ENCODE data around the gene CD63. TPM values are rescaled to one million over a fixed set of nuclear protein-coding genes. Genes with fewer than 3 reads are reported as not detected.

The CD63 gene
- total RNA-seq, 1 experiment from 2014 or later, result 409 TPM

DNA sequence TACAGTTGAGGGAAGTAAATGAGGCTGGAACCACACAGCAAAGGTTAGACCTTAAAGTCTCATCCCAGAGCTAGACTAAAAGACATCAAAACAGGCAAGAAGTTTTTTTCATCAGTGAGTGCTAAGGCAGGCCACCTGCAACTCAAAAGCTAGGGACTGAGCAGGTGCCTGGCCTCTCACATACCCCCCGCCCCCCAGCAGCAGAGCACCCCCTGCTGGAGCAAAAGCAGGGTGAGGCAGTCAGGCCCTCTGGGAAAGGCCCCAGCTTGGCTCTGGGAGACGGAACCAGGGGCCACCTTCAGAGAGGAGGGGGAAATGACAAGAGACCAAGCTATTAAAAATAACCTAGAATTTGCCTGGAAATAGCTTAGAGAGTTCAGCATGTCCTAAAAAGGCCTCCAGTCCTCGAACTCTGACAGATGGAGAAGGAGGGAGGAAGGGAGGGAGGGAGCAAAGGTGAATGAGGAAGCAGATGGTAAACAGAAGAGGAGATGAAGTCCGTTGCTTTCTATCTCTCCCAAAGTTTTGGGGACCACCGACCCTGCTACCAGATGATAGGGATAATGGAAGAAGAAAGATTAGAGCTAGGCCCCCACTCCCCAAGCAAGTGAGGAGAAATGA is 22.9 kb downstream of the CD63 start (continued):
- TF ChIP-seq, protein P1, sequence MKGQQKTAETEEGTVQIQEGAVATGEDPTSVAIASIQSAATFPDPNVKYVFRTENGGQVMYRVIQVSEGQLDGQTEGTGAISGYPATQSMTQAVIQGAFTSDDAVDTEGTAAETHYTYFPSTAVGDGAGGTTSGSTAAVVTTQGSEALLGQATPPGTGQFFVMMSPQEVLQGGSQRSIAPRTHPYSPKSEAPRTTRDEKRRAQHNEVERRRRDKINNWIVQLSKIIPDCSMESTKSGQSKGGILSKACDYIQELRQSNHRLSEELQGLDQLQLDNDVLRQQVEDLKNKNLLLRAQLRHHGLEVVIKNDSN (CRISPR knock-in tag; IDR thresholded peaks at IDR 0.05), result no peak

DNA sequence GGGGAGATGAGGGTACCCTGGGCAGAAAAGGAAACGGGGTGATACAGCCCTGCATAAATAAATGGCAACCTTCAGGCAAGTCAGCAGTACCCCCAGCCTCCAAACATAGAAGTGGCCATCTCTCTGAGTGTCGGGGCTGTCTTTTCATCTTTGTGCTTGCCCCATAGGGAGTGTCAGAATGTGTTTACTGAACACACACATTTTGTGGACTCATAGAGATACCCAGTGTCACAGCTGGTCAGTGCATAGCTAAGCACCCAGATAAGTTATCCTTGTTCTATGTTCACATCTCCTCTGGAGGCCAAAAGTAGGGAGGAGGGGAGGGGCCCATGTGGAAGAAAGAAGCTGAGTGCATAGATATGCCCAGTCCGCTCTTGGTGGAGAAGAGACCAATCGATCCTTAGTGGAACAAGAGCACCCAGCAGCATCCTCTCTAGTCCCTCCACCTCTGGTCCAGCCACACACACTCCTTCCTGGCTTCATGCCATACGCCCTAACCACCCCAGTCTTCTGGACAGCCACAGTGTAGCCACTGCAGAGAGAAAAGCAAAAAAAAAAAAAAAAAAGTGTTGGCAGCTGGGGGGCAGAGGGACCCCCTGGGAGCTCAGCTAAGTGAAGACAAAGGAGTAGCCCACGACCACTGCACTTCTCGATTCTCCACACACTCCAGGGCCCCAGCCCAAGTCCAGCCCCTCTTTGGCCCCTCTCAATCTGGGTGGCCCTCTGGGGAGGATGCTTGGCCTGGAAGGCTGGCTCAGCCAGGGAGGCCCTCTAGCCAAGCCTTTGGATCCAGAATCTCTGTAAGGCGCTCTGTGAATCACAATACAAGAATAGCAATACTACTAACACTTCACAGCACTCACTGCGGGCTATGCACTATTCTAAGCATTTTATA is 23.7 kb downstream of the CD63 start:
- peaks cover 36% of the 10 kb centered on the region for H3K4me1 Mint-ChIP-seq
- TF ChIP-seq, protein P2, sequence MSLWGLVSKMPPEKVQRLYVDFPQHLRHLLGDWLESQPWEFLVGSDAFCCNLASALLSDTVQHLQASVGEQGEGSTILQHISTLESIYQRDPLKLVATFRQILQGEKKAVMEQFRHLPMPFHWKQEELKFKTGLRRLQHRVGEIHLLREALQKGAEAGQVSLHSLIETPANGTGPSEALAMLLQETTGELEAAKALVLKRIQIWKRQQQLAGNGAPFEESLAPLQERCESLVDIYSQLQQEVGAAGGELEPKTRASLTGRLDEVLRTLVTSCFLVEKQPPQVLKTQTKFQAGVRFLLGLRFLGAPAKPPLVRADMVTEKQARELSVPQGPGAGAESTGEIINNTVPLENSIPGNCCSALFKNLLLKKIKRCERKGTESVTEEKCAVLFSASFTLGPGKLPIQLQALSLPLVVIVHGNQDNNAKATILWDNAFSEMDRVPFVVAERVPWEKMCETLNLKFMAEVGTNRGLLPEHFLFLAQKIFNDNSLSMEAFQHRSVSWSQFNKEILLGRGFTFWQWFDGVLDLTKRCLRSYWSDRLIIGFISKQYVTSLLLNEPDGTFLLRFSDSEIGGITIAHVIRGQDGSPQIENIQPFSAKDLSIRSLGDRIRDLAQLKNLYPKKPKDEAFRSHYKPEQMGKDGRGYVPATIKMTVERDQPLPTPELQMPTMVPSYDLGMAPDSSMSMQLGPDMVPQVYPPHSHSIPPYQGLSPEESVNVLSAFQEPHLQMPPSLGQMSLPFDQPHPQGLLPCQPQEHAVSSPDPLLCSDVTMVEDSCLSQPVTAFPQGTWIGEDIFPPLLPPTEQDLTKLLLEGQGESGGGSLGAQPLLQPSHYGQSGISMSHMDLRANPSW (CRISPR knock-in tag; conservative IDR thresholded peaks at IDR 0.05; ENCODE audit: low read depth), result no peak
- TF ChIP-seq ZBTB21 (CRISPR knock-in tag; IDR thresholded peaks at IDR 0.05; ENCODE audit: borderline replicate concordance) (no peak), CBFB (CRISPR knock-in tag; IDR thresholded peaks at IDR 0.05; ENCODE audit: low read depth) (no peak), RORB (CRISPR knock-in tag; IDR thresholded peaks at IDR 0.05) (no peak), KAT7 (CRISPR knock-in tag; IDR thresholded peaks at IDR 0.05; ENCODE audit: borderline replicate concordance) (no peak), ZNF263 (CRISPR knock-in tag; IDR thresholded peaks at IDR 0.05; ENCODE audit: low read depth) (no peak), FOXP1 (CRISPR knock-in tag; IDR thresholded peaks at IDR 0.05; ENCODE audit: borderline replicate concordance) (no peak)
- TF ChIP-seq, protein P3, sequence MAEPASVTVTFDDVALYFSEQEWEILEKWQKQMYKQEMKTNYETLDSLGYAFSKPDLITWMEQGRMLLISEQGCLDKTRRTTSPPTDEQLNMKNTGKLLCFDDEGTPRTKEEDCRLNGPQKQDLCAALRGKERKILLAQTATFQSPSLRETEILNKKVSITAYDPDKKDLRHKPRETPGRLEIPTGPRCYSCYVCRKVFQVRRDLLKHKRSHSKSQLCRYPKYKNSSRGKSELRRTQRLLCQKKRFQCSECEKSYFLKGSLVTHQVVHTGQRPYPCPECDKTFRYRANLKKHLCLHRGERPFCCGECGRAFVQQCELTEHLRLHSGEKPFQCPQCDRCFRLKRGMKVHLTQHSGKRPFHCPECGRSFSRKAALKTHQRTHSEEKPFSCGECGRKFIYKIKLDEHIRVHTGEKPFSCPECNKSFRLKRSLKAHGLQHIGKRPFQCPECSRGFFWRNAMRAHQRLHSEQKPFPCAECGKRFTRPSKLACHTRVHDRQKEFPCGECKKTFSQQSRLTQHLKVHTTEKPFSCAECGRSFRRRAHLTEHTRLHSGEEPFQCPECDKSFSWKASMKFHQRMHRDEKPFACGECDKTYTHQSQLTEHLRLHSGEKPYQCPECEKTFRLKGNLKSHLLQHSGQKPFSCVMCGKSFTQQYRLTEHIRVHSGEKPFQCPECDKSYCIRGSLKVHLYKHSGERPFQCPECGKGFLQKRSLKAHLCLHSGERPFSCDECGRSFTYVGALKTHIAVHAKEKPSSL (CRISPR knock-in tag; conservative IDR thresholded peaks at IDR 0.05), result no peak
- TF ChIP-seq, protein P4, sequence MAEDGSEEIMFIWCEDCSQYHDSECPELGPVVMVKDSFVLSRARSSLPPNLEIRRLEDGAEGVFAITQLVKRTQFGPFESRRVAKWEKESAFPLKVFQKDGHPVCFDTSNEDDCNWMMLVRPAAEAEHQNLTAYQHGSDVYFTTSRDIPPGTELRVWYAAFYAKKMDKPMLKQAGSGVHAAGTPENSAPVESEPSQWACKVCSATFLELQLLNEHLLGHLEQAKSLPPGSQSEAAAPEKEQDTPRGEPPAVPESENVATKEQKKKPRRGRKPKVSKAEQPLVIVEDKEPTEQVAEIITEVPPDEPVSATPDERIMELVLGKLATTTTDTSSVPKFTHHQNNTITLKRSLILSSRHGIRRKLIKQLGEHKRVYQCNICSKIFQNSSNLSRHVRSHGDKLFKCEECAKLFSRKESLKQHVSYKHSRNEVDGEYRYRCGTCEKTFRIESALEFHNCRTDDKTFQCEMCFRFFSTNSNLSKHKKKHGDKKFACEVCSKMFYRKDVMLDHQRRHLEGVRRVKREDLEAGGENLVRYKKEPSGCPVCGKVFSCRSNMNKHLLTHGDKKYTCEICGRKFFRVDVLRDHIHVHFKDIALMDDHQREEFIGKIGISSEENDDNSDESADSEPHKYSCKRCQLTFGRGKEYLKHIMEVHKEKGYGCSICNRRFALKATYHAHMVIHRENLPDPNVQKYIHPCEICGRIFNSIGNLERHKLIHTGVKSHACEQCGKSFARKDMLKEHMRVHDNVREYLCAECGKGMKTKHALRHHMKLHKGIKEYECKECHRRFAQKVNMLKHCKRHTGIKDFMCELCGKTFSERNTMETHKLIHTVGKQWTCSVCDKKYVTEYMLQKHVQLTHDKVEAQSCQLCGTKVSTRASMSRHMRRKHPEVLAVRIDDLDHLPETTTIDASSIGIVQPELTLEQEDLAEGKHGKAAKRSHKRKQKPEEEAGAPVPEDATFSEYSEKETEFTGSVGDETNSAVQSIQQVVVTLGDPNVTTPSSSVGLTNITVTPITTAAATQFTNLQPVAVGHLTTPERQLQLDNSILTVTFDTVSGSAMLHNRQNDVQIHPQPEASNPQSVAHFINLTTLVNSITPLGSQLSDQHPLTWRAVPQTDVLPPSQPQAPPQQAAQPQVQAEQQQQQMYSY (CRISPR knock-in tag; IDR thresholded peaks at IDR 0.05), result no peak
- TF ChIP-seq, protein P5, sequence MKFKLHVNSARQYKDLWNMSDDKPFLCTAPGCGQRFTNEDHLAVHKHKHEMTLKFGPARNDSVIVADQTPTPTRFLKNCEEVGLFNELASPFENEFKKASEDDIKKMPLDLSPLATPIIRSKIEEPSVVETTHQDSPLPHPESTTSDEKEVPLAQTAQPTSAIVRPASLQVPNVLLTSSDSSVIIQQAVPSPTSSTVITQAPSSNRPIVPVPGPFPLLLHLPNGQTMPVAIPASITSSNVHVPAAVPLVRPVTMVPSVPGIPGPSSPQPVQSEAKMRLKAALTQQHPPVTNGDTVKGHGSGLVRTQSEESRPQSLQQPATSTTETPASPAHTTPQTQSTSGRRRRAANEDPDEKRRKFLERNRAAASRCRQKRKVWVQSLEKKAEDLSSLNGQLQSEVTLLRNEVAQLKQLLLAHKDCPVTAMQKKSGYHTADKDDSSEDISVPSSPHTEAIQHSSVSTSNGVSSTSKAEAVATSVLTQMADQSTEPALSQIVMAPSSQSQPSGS (CRISPR knock-in tag; IDR thresholded peaks at IDR 0.05; ENCODE audit: borderline replicate concordance, low read depth), result no peak
- TF ChIP-seq, protein P6, sequence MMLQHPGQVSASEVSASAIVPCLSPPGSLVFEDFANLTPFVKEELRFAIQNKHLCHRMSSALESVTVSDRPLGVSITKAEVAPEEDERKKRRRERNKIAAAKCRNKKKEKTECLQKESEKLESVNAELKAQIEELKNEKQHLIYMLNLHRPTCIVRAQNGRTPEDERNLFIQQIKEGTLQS (CRISPR knock-in tag; conservative IDR thresholded peaks at IDR 0.05), result no peak
- TF ChIP-seq, protein P7, sequence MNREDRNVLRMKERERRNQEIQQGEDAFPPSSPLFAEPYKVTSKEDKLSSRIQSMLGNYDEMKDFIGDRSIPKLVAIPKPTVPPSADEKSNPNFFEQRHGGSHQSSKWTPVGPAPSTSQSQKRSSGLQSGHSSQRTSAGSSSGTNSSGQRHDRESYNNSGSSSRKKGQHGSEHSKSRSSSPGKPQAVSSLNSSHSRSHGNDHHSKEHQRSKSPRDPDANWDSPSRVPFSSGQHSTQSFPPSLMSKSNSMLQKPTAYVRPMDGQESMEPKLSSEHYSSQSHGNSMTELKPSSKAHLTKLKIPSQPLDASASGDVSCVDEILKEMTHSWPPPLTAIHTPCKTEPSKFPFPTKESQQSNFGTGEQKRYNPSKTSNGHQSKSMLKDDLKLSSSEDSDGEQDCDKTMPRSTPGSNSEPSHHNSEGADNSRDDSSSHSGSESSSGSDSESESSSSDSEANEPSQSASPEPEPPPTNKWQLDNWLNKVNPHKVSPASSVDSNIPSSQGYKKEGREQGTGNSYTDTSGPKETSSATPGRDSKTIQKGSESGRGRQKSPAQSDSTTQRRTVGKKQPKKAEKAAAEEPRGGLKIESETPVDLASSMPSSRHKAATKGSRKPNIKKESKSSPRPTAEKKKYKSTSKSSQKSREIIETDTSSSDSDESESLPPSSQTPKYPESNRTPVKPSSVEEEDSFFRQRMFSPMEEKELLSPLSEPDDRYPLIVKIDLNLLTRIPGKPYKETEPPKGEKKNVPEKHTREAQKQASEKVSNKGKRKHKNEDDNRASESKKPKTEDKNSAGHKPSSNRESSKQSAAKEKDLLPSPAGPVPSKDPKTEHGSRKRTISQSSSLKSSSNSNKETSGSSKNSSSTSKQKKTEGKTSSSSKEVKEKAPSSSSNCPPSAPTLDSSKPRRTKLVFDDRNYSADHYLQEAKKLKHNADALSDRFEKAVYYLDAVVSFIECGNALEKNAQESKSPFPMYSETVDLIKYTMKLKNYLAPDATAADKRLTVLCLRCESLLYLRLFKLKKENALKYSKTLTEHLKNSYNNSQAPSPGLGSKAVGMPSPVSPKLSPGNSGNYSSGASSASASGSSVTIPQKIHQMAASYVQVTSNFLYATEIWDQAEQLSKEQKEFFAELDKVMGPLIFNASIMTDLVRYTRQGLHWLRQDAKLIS (CRISPR knock-in tag; IDR thresholded peaks at IDR 0.05; ENCODE audit: borderline replicate concordance), result no peak
- TF ChIP-seq, protein P8, sequence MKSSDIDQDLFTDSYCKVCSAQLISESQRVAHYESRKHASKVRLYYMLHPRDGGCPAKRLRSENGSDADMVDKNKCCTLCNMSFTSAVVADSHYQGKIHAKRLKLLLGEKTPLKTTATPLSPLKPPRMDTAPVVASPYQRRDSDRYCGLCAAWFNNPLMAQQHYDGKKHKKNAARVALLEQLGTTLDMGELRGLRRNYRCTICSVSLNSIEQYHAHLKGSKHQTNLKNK (CRISPR knock-in tag; IDR thresholded peaks at IDR 0.05), result no peak
- H3K36me3 Mint-ChIP-seq, result no peaks in the 10 kb centered on the region
- ATAC-seq (no peak), DNase-seq (ENCODE audit: low spot score) (no peak)
- H3K4me3 Mint-ChIP-seq, result no peak overlapping the region
- POLR2A ChIA-PET, result interaction anchor here (0.6 kb wide), 1 partner anchor 11 kb away, joined by 3 read pairs; the partner anchor contains the start of gene BLOC1S1
- H3K27ac Mint-ChIP-seq, result no peak overlapping the region
- peaks cover 20% of the 10 kb centered on the region for H3K27me3 Mint-ChIP-seq (ENCODE audit: low read depth)
- CTCF ChIA-PET, result interaction anchor here (0.6 to 3.9 kb wide), 23 partner anchors 9 to 633 kb away, joined by 3 to 141 read pairs (median 5); partner anchors contain the start of genes BLOC1S1, CD63, ORMDL2 and RAB5B
- no peaks in the 10 kb centered on the region for H3K9me3 Mint-ChIP-seq

All from WTC11 (cell line).